Naive B cell (primary cell): ENCODE data around the gene DGLUCY. TPM values are rescaled to one million over a fixed set of nuclear protein-coding genes. Genes with fewer than 3 reads are reported as not detected.
A peak's percentile ranks its signal among the peaks of the same experiment; 100 is the strongest.
"Not testable (repeated sequence)": the region's sequence is repeated elsewhere in the genome, so short reads cannot be mapped to it uniquely, and the experiment has no call there.

Experiments
- ATAC-seq, 2 donors: fragments of 150-1000 bp; cut with Tn5 transposase; 2 replicates each; pipeline ENCODE4 v1.10.0; 2021; ENCODE audit warnings: low read depth in 2 of 2, mild to moderate bottlenecking in 2 of 2, moderate library complexity in 2 of 2
- DNase-seq: peaks from one replicate; pipeline ENCODE4 v3.0.0; 2022
- H3K27ac Mint-ChIP-seq, 6 donors: one replicate each; pipeline ENCODE4 v1.8.0; 2020 to 2022; ENCODE audit warnings: mild to moderate bottlenecking in 6 of 6, mixed read lengths in 6 of 6, moderate library complexity in 5 of 6, inconsistent platforms in 2 of 6
- H3K27me3 Mint-ChIP-seq, 3 donors: one replicate each; pipeline ENCODE4 v1.8.0; 2021 to 2022; ENCODE audit warnings: mixed read lengths in 3 of 3, mild to moderate bottlenecking in 1 of 3
- H3K36me3 Mint-ChIP-seq, 2 donors: one replicate each; pipeline ENCODE4 v1.8.0; 2020 to 2022; ENCODE audit warnings: mixed read lengths in 2 of 2, inconsistent platforms in 1 of 2, mild to moderate bottlenecking in 1 of 2
- H3K4me1 Mint-ChIP-seq, 3 donors: one replicate each; pipeline ENCODE4 v1.8.0; 2020 to 2022; ENCODE audit warnings: mixed read lengths in 3 of 3, inconsistent platforms in 1 of 3, mild to moderate bottlenecking in 1 of 3, moderate library complexity in 1 of 3
- H3K4me3 Mint-ChIP-seq, 8 donors: one replicate each; pipeline ENCODE4 v1.8.0; 2020 to 2022; ENCODE audit warnings: mild to moderate bottlenecking in 8 of 8, mixed read lengths in 8 of 8, moderate library complexity in 8 of 8, inconsistent platforms in 2 of 8
- H3K9me3 Mint-ChIP-seq, 7 donors: one replicate each; pipeline ENCODE4 v1.8.0; 2020 to 2022; ENCODE audit warnings: mixed read lengths in 7 of 7, mild to moderate bottlenecking in 5 of 7, inconsistent platforms in 2 of 7, moderate library complexity in 1 of 7
- polyA plus RNA-seq, 6 donors: library from polyadenylated mRNA; unstranded; fragments of 300-500 nt; fragmentation: Illumina TruSeq; gene quantifications; one replicate each; pipeline ENCODE4 v1.2.3, GENCODE V29; 2021; ENCODE audit warnings: low read depth in 6 of 6

The DGLUCY gene
- polyA plus RNA-seq, 6 donors from 2014 or later = 29.3 to 54.3 (median 37.7) TPM

- DNase-seq (no peak), ATAC-seq (no peak)
- peaks cover 23 to 39% of the 10 kb centered on the region in 2 donors for H3K36me3 Mint-ChIP-seq
- H3K27ac Mint-ChIP-seq = peak overlapping the region in 3 of 6 donors; percentile 5 to 89 (median 51)
- peaks cover 0 to 7% (median 0%) of the 10 kb centered on the region in 3 donors for H3K4me1 Mint-ChIP-seq
- peaks cover 0 to 2% (median 0%) of the 10 kb centered on the region in 7 donors for H3K9me3 Mint-ChIP-seq
- H3K27me3 Mint-ChIP-seq = no peaks in the 10 kb centered on the region
- no peak overlapping the region for H3K4me3 Mint-ChIP-seq
Measured at GRCh38 chr14:91190853-91191252, 77.0 kb downstream of the DGLUCY start.

DNA sequence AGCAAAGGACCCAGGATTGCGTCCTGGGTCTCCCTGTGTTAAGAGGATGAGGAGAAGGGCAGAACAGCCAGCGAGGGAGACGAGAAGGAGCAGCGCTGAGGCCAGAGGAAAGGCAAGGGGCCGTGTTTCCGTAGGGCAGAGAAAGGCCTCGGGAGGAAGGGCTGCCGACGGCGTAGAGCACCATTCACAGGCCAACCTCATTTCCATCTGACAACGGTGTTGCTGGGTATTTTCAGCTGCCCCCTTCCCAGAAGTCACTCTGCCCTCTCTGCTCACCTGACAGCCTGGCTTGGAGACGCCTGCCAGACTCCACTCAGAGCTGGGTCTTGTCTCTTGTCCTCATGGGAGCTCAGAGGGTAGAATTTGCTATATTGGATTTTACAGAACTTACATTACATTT lies 79.2 kb downstream of the DGLUCY start:
- no peak for ATAC-seq
- Mint-ChIP-seq H3K9me3 (peaks cover 0 to 2% (median 0%) of the 10 kb centered on the region in 7 donors), H3K4me1 (peaks cover 0 to 7% (median 0%) of the 10 kb centered on the region in 3 donors), H3K4me3 (no peak overlapping the region), H3K36me3 (peaks cover 39 to 55% of the 10 kb centered on the region in 2 donors), H3K27me3 (no peaks in the 10 kb centered on the region), H3K27ac (peak overlapping the region in 1 of 6 donors; percentile 67)
- DNase-seq = no peak

DNA sequence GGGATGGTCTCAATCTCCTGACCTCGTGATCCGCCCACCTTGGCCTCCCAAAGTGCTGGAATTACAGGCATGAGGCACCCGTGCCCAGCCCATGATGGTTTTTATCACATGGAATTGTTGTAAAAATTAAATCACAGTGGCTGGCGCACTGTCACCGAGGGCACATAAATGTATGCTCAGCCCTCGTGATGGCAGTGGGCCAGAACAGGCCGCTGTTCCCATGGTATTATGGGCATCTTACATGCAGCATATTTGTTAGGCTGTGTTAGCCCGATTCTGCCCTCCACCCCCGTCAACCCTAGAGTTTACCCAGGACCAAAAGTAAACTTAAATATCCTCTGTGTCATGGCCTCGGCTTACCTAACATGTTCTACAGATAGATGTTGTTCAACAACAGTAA lies 82.0 kb downstream of the DGLUCY start:
- peaks cover 42 to 57% of the 10 kb centered on the region in 2 donors for H3K36me3 Mint-ChIP-seq
- ATAC-seq (no peak), DNase-seq (no peak)
- peaks cover 0 to 7% (median 0%) of the 10 kb centered on the region in 3 donors for H3K4me1 Mint-ChIP-seq
- H3K27me3 Mint-ChIP-seq = no peaks in the 10 kb centered on the region
- H3K27ac Mint-ChIP-seq = peak overlapping the region in 2 of 6 donors; percentile 33 to 37
- no peak overlapping the region for H3K4me3 Mint-ChIP-seq
- peaks cover 0 to 2% (median 0%) of the 10 kb centered on the region in 7 donors for H3K9me3 Mint-ChIP-seq

DNA sequence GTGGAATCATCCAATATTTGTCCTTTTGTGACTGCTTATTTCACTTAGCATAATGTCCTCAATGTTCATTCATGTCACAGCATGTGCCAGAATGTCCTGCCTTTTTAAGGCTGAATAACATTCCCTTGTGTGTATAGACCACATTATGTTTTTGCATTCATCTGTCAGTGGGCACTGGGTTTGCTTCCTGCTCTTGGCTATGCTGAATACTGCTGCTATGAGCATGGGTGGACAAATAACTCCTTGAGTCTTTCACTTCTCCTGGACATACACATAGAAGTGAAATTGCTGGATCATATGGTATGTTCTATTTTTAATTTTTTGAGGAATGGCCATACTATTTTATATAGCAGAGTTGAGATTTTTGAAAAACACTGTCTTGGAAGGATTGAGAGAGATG lies 83.8 kb downstream of the DGLUCY start:
- Mint-ChIP-seq H3K36me3 (peaks cover 36 to 45% of the 10 kb centered on the region in 2 donors), H3K4me1 (peaks cover 0 to 4% (median 0%) of the 10 kb centered on the region in 3 donors), H3K27me3 (no peaks in the 10 kb centered on the region), H3K27ac (no peak overlapping the region), H3K9me3 (peaks cover 0 to 2% (median 0%) of the 10 kb centered on the region in 7 donors), H3K4me3 (no peak overlapping the region)
- DNase-seq (no peak), ATAC-seq (no peak)

DNA sequence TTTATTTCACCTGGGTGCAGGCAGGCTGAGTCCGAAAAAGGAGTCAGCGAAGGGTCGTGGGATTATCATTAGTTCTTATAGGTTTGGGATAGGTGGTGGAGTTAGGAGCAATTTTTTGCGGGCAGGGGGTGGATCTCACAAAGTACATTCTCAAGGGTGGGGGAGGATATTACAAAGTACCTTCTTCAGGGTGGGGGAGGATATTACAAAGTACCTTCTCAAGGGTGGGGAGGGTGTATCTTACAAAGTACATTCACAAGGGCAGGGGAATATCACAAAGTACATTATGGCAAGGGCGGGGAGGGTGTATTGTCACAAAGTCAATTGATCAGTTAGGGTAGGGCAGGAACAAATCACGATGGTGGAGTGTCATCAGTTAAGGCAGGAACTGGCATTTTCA lies 86.9 kb downstream of the DGLUCY start:
- not testable (repeated sequence) for H3K27me3 Mint-ChIP-seq, H3K4me1 Mint-ChIP-seq, H3K4me3 Mint-ChIP-seq, ATAC-seq, DNase-seq, H3K9me3 Mint-ChIP-seq
- peaks cover 40 to 45% of the 10 kb centered on the region in 2 donors for H3K36me3 Mint-ChIP-seq
- peak overlapping the region in 2 of 6 donors; percentile 35 to 58 for H3K27ac Mint-ChIP-seq

DNA sequence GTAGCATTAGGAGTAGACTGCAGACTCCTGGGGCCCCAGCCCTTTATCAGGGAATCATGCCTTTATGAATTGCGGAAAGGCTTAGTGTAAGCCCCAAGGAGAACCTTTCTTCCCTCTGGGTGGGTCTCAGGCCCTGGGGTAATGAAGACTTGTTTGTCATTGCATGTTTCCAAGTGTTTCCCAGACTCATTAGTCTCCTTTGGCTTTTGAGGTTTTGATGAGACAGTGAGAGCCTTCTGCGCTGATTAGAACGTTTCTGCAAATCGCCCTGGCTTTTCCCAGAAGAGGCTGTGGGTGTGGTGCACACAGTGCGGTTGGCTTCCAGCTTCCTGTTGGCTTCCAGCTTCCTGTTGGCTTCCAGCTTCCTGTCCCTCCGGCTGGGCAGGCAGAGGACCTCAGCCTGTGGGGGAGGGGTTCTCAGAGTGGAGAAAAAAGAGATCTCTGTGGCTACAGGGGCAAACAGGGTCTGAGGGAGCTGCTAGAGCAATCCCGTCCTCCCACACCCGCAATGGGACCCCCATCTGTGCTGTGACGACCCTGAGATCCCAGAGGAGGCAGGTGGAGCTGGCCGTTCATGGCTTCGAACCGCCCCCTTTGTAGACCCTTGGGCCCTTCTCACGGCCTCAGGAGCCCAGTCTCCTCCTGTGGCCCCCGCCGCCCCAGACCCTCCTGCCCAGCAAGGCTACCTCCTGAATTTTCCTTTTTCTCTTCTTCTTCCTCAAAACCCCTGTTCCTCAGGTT lies 88.5 kb downstream of the DGLUCY start:
- H3K27me3 Mint-ChIP-seq = no peaks in the 10 kb centered on the region
- H3K27ac Mint-ChIP-seq = peak overlapping the region in 1 of 6 donors; percentile 43
- no peaks in the 10 kb centered on the region for H3K9me3 Mint-ChIP-seq
- ATAC-seq (no peak), DNase-seq (no peak)
- H3K36me3 Mint-ChIP-seq = peaks cover 33 to 40% of the 10 kb centered on the region in 2 donors
- no peak overlapping the region for H3K4me3 Mint-ChIP-seq
- H3K4me1 Mint-ChIP-seq = peaks cover 0 to 12% (median 4%) of the 10 kb centered on the region in 3 donors

DNA sequence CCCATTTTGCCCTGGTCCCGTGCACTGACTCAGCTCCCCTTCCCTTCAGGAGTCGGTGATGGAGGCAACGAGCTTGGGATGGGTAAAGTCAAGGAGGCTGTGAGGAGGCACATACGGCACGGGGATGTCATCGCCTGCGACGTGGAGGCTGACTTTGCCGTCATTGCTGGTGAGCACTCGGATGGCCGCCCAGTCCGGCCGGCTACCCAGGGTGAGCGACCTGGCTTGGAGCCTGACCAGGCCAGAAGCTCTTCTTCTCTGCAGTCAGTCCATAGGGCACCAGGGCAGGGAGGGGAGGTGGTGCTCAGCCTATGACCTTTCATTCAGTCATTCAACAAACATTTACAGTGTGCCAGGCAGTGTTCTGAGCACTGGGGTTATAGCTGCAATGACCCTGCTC lies 90.8 kb downstream of the DGLUCY start:
- H3K27me3 Mint-ChIP-seq = no peaks in the 10 kb centered on the region
- peak overlapping the region in 3 of 6 donors; percentile 9 to 88 (median 12) for H3K27ac Mint-ChIP-seq
- DNase-seq = no peak
- peaks cover 0 to 12% (median 4%) of the 10 kb centered on the region in 3 donors for H3K4me1 Mint-ChIP-seq
- H3K4me3 Mint-ChIP-seq = no peak overlapping the region
- H3K36me3 Mint-ChIP-seq = peaks cover 31 to 45% of the 10 kb centered on the region in 2 donors
- no peaks in the 10 kb centered on the region for H3K9me3 Mint-ChIP-seq
- no peak for ATAC-seq

GRCh38 chr14:91205459-91205858 lies 91.6 kb downstream of the DGLUCY start:
- Mint-ChIP-seq H3K36me3 (peaks cover 28 to 38% of the 10 kb centered on the region in 2 donors), H3K9me3 (no peaks in the 10 kb centered on the region), H3K27me3 (no peaks in the 10 kb centered on the region), H3K4me3 (no peak overlapping the region), H3K4me1 (peaks cover 0 to 12% (median 4%) of the 10 kb centered on the region in 3 donors), H3K27ac (no peak overlapping the region)
- no peak for ATAC-seq
- no peak for DNase-seq

GRCh38 chr14:91207008-91207407 lies 93.1 kb downstream of the DGLUCY start:
- Mint-ChIP-seq H3K36me3 (peaks cover 32 to 39% of the 10 kb centered on the region in 2 donors), H3K4me1 (peaks cover 0 to 12% (median 4%) of the 10 kb centered on the region in 3 donors), H3K9me3 (no peaks in the 10 kb centered on the region), H3K27me3 (no peaks in the 10 kb centered on the region), H3K27ac (peak overlapping the region in 2 of 6 donors; percentile 18 to 58), H3K4me3 (no peak overlapping the region)
- DNase-seq (no peak), ATAC-seq (no peak)

GRCh38 chr14:91211017-91211416 lies 97.1 kb downstream of the DGLUCY start:
- ATAC-seq (no peak), DNase-seq (no peak)
- Mint-ChIP-seq H3K9me3 (no peaks in the 10 kb centered on the region), H3K36me3 (peaks cover 31 to 48% of the 10 kb centered on the region in 2 donors), H3K4me3 (no peak overlapping the region), H3K27me3 (no peaks in the 10 kb centered on the region), H3K4me1 (peaks cover 0 to 11% (median 4%) of the 10 kb centered on the region in 3 donors), H3K27ac (no peak overlapping the region)

DNA sequence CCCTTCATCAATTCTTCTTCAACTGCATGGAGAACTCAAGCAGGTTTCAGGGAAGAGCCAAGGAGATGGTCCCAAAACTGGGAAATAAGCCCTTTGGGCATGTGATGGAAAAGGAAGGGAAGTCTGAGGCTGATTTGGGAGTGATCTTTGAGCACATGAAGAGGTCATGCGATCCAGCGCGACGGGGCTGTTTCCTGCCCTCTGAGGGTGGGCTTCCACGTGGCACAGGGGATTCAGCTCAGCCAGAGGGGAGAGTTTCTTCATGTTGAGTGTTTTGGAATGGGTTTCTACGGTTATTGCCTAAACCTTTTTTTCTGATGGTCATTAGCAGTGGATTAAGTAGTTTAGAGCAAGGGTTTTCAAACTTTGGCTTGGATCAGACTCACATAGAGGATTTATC lies 100.4 kb downstream of the DGLUCY start:
- Mint-ChIP-seq H3K4me3 (no peak overlapping the region), H3K27ac (peak overlapping the region in 1 of 6 donors; percentile 53), H3K36me3 (peaks cover 23 to 41% of the 10 kb centered on the region in 2 donors)

DNA sequence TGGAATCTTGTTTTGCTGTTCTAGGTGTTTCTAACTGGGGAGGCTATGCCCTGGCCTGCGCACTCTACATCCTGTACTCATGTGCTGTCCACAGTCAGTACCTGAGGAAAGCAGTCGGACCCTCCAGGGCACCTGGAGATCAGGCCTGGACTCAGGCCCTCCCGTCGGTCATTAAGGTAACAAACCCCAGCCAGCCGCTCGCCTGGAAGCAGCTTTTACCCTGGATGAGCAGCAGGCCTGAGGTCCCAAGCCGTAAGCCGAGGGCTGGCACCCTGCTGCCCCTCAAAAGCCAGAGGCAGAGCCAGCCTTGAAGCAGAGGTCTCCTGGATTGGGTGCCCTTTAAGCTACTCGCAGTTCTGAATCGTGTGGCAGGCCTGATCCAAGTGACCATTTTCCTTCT lies 101.5 kb downstream of the DGLUCY start:
- H3K27me3 Mint-ChIP-seq = no peaks in the 10 kb centered on the region

More for the DNA sequence above, 100.4 kb downstream of the DGLUCY start:
- H3K9me3 Mint-ChIP-seq = no peaks in the 10 kb centered on the region
- no peaks in the 10 kb centered on the region for H3K4me1 Mint-ChIP-seq
- H3K27me3 Mint-ChIP-seq = no peaks in the 10 kb centered on the region
- ATAC-seq (no peak), DNase-seq (no peak)

GRCh38 chr14:91216731-91217226 lies 102.9 kb downstream of the DGLUCY start:
- no peaks in the 10 kb centered on the region for H3K9me3 Mint-ChIP-seq
- H3K27ac Mint-ChIP-seq = no peak overlapping the region
- peaks cover 0 to 7% (median 7%) of the 10 kb centered on the region in 3 donors for H3K4me1 Mint-ChIP-seq
- H3K4me3 Mint-ChIP-seq = no peak overlapping the region
- no peaks in the 10 kb centered on the region for H3K27me3 Mint-ChIP-seq
- ATAC-seq (no peak), DNase-seq (no peak)
- H3K36me3 Mint-ChIP-seq = peaks cover 14 to 35% of the 10 kb centered on the region in 2 donors

More for the DNA sequence above, 101.5 kb downstream of the DGLUCY start:
- peaks cover 0 to 2% (median 0%) of the 10 kb centered on the region in 3 donors for H3K4me1 Mint-ChIP-seq
- no peak overlapping the region for H3K4me3 Mint-ChIP-seq
- no peaks in the 10 kb centered on the region for H3K9me3 Mint-ChIP-seq
- no peak overlapping the region for H3K27ac Mint-ChIP-seq
- ATAC-seq (no peak), DNase-seq (no peak)
- peaks cover 23 to 36% of the 10 kb centered on the region in 2 donors for H3K36me3 Mint-ChIP-seq

GRCh38 chr14:91218014-91218413 lies 104.1 kb downstream of the DGLUCY start:
- no peak overlapping the region for H3K4me3 Mint-ChIP-seq
- no peaks in the 10 kb centered on the region for H3K27me3 Mint-ChIP-seq
- ATAC-seq (no peak), DNase-seq (no peak)
- peaks cover 0 to 7% (median 7%) of the 10 kb centered on the region in 3 donors for H3K4me1 Mint-ChIP-seq
- H3K27ac Mint-ChIP-seq = peak overlapping the region in 1 of 6 donors; percentile 62
- peaks cover 14 to 37% of the 10 kb centered on the region in 2 donors for H3K36me3 Mint-ChIP-seq
- H3K9me3 Mint-ChIP-seq = no peaks in the 10 kb centered on the region
